NCI-H1436 treated with DMSO at 0.1 percent for 48 hours (cell line): Measurements from ENCODE around the gene RGS6.
"Not testable (repeated sequence)": the region's sequence is repeated elsewhere in the genome, so short reads cannot be mapped to it uniquely, and the experiment has no call there.

ENCODE experiments used
- DNase-seq: peaks from one replicate; lab custom pipeline; 2025; lab: John Stamatoyannopoulos, UW

Gene RGS6

GRCh38 chr14:72451054-72451972 lies 519.1 kb downstream of the RGS6 start:
- no peak for DNase-seq

DNA sequence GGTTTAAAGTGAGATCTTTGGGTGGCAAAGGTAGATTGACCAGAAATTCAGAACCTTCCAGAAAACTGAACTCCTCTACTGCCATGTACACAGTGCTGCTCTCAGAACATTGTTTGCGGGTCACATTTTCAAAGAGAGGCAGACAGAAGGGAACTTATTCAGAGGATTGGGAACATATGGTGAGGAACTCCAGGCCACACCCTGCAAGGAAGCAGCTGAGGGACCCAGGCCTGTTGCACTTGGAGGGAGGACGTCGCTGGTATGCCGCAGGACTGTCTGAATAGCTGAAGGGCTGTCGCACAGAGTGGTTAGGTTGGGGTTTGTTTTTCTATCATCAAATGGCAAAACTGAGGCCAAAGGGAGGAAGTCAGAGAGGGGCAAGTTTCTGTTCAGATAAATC lies 520.5 kb downstream of the RGS6 start:
- no peak for DNase-seq

GRCh38 chr14:72454388-72455160 lies 522.3 kb downstream of the RGS6 start:
- DNase-seq = no peak

- no peak for DNase-seq
These were observed 525.4 kb downstream of the RGS6 start for GRCh38 chr14:72457641-72458040.

DNA sequence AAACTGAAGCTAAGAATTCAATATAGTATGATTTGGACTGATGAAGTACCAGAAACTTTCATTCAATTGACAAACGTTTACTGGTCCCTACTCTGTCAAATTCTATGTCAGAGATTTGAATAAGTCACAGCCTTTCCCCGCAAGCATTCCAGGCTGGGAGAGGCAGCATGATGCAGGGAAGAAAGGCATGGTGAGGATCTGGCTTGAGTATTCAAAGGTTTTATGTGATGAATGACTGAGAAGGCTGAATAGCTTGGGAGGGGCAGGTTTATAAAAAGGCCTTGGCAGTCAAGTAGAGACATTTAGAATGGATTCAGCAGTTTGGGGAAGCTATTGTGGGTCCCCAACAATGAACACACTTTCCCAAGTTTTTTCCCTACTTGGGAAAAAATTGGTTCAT lies 529.8 kb downstream of the RGS6 start:
- no peak for DNase-seq

- no peak for DNase-seq
These were observed 531.1 kb downstream of the RGS6 start for GRCh38 chr14:72463291-72463866.

DNA sequence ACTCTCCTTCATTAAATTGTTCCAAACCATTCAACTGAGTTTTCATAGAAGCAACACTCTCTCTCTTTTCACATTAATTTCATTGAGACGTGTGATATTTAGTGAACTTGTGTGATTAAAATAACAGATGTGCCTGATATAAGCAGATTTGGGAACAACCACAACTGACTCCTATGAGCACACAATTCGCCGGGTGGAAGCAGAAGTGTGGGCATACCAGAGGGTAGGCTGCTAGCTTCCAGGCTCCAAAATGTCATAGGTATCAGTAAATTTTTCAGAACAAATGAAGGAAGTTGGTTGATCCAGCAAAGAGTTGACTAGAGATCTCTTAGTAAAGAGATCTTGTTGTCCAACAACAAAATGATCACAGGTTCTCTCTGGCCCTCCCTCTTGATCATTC lies 532.0 kb downstream of the RGS6 start:
- DNase-seq = no peak

DNA sequence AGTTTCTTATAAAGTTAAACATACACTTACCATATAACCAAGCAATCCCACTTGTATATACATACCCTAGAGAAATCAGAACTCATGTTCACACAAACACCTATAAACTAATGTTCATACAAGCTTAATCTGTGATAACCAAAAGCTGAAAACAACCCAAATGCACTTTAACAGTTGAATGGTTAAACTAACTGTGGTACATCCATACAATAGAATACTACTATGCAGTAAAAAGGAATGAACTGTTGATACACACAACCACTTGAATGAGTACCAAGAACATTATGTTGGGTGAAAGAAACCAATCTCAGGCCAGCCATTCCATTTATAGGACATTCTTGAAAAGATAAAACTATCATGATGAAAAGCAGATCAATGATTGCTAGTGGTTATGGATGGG lies 534.1 kb downstream of the RGS6 start:
- DNase-seq = no peak

GRCh38 chr14:72471346-72471745 lies 539.1 kb downstream of the RGS6 start:
- no peak for DNase-seq

GRCh38 chr14:72472845-72473244 lies 540.6 kb downstream of the RGS6 start:
- no peak for DNase-seq

DNA sequence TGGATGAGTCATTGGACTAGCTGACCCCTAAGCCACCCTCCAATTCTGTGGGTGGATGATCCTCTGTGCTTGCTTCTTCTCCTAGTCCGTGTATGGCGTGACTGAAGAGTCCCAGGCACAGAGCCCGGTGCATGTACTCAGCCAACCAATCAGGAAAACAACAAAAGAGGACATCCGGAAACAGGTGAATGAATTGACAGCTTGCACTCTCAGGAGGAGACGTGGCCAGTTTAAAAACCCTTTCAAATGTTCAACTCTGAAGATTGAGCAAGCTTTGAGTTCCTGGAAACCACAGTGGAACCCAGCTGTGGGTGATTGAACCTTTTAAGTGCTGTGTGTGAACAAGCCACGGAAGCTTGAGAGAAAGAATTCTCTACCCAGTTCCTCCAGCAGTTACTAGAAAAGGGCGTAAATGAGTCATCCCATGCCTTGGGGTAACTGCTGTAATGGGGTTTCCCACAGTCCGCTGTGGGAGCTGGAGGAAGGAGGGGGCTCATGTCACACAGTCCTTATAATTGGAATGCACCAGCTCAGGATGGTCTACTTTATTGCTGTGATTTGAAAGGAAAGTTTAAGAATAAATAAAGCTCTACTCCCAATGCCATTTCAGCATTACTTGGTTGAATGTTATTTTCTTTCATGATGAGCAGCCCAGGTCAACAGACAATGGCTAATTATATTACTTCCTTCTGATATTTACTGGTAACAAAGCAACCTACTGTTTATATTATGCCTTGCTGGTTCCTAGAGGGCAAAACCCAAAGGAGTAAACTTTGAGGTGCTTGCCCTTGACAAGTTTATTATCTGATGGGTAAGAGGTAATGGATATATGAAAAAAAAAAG lies 544.6 kb downstream of the RGS6 start:
- DNase-seq = no peak

- not testable (repeated sequence) for DNase-seq
These were observed 545.3 kb downstream of the RGS6 start for GRCh38 chr14:72477578-72477977.

DNA sequence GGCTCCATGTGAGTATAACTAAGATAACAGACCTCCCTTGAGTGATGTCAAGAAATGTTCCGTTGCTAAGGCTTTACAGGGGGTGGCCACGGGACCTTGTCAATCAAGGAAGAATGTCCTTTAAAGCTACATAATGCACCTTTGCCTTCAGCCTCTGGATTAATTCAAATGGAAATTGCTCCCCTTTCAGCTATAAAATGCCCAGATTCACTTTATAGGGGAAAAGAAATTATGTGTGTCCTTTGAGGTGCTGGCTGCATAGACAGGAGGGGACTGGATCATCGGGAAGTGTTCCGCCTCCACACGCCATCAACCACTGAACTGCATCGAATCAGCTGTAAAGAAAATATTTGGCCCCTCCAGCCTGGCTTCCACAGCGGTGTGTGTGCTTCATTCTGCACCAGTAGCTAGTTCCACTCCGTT lies 546.3 kb downstream of the RGS6 start:
- DNase-seq = no peak

DNA sequence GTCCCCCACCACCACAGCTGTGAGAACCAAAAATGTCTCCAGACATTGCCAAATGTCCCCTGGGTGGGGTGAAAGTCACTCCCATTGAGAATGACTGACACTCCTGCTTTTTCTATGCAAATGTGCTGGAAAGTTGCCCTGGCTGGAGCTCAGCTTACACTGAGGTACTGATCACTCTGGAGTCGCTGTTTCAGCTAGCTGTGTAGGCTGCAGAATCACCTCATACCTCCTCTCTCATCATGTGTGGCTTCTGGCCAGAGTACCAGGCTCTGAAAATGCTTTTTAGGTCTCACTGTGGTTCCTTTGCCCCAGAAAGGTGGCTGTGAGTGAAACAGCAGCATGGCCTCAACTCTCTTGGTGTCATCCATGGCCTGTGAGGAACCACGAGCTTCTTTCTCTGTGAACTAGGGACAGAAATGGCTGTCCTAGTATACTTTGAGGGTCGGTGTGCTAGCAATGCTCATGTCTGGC lies 547.3 kb downstream of the RGS6 start:
- DNase-seq = no peak

GRCh38 chr14:72480464-72481243 lies 548.4 kb downstream of the RGS6 start:
- DNase-seq = no peak

DNA sequence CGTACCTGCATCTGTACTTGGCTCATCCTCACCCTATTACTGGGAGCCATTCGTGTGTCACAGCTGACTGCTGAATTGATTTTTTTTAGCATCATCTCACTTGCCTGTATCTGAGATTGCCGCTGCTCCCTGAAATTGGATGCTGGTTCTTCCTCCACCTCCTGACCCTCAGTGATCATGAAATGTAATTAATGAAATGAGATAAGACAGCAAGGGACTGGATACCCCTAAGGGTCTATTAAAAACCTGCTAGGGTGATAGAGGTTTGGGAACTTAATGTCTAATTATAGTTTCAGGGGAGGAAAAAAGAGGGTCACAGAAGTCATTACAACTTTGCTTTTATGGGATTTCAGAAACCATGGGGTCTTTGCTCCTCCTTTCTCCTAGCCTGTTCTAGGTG lies 551.1 kb downstream of the RGS6 start:
- no peak for DNase-seq

GRCh38 chr14:72485695-72486094 lies 553.5 kb downstream of the RGS6 start:
- no peak for DNase-seq

DNA sequence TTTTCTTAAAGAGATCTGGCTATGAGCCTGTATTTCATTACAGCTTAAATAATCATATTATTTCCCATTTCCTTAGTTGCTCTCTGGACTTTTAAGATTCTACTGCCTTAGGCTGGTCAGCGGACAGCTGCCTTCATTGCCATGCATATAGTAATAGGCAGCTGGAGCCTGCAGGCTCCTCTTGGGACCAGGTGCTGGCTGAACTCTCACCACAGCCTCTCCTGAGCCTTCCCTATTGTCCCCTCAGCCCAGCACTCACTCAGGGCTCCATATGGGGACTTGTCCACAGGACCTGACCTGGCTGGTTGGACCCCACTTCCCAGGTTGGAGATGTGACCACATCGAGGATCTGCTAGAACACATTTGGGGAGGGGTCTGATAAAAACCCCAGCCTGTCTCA lies 556.3 kb downstream of the RGS6 start:
- no peak for DNase-seq

DNA sequence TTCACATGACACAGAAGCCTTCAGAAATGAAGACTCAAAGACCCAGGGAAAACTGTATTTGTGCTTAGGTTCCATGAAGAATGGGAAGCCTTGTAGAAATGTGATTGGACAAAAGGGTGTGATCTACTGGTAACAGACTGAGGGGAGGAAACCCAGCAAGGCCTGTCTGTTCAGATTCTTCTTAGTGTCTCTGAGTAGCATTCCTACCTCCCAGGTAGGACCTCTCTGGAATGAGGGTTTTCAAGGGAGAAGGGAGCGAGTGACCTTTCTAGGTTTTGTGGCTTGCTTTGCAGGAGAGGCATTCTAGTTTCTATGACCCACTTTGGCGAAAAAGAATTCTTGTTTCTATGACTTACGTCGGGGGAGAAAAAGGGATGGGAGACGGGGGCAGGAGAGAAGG lies 560.0 kb downstream of the RGS6 start:
- DNase-seq = no peak

GRCh38 chr14:72495668-72496067 lies 563.4 kb downstream of the RGS6 start:
- DNase-seq = no peak

- DNase-seq = no peak
These were observed 566.4 kb downstream of the RGS6 start for GRCh38 chr14:72498646-72499045.
